Panc1 (cell line): ENCODE measurements around the gene SUPT20H. TPM values are rescaled to one million over a fixed set of nuclear protein-coding genes. Genes with fewer than 3 reads are reported as not detected.
"Not testable (repeated sequence)": the region's sequence is repeated elsewhere in the genome, so short reads cannot be mapped to it uniquely, and the experiment has no call there.

Experiments used
- ATAC-seq: fragments of 200-7000 bp; cut with Tn5 transposase; 2 replicates; pipeline ENCODE4 v1.9.1; 2020; ENCODE audit warnings: mild to moderate bottlenecking, moderate library complexity
- BruUV-seq: library from RNA; stranded (reverse); fragments of 400-500 nt; replicated peaks from 2 replicates; lab custom pipeline; 2021; lab: Mats Ljungman, UMichigan
- CTCF ChIA-PET: fragments of 300-600 bp; sonication (Branson Sonifier 250); formaldehyde crosslinking; loops from one replicate; lab custom pipeline; 2022; ENCODE audit warnings: antibody characterized with exemption; lab: Charles Lee
- POLR2A ChIA-PET: fragments of 300-600 bp; sonication (Branson Sonifier 250); formaldehyde crosslinking; loops from one replicate; lab custom pipeline; 2022; ENCODE audit warnings: antibody characterized with exemption; lab: Charles Lee
- DNase-seq: peaks from one replicate; pipeline ENCODE4 v3.0.0-alpha.2; 2010; ENCODE audit warnings: low read depth, low spot score
- H3K27ac ChIP-seq: 2 replicates; pipeline ENCODE4 v1.5.1; 2011; ENCODE audit warnings: mild to moderate bottlenecking, low read length, inconsistent platforms
- H3K27me3 ChIP-seq: fragments of 200-500 bp; sonication (Bioruptor generic); 2 replicates; pipeline ENCODE4 v1.6.0; 2014; ENCODE audit warnings: low read length, inconsistent platforms; ENCODE audit not compliant: control insufficient read depth, insufficient read depth
- H3K36me3 ChIP-seq: fragments of 200-500 bp; sonication (Bioruptor generic); 2 replicates; pipeline ENCODE4 v1.5.1; 2014; ENCODE audit warnings: inconsistent platforms, mild to moderate bottlenecking, low read length, moderate library complexity; ENCODE audit not compliant: control insufficient read depth, insufficient read depth
- H3K4me1 ChIP-seq: 2 replicates; pipeline ENCODE4 v1.5.1; 2011; ENCODE audit warnings: inconsistent platforms, mild to moderate bottlenecking, low read length, moderate library complexity; ENCODE audit not compliant: control insufficient read depth, insufficient read depth
- H3K4me3 ChIP-seq, 2 experiments: 2 replicates each; pipeline ENCODE4 v1.5.1; 2011 to 2012; ENCODE audit warnings: low read depth in 2 of 2, low read length in 2 of 2, mild to moderate bottlenecking in 2 of 2, inconsistent platforms in 1 of 2, moderate library complexity in 1 of 2
- H3K9me3 ChIP-seq: fragments of 200-500 bp; sonication (Bioruptor generic); 2 replicates; pipeline ENCODE4 v1.5.1; 2014; ENCODE audit warnings: low read depth, mild to moderate bottlenecking, inconsistent platforms, low read length, moderate library complexity; ENCODE audit not compliant: control insufficient read depth, insufficient read depth
- CTCF ChIP-seq: fragments of 450-650 bp; IDR thresholded peaks from 2 replicates; pipeline ENCODE4 v1.5.1; 2017; ENCODE audit warnings: mild to moderate bottlenecking
- POLR2AphosphoS5 ChIP-seq: IDR thresholded peaks from 2 replicates; pipeline ENCODE4 v1.6.1; 2012; ENCODE audit warnings: mild to moderate bottlenecking, low read depth, low read length, moderate library complexity
- REST ChIP-seq, 2 experiments: IDR thresholded peaks; 2 replicates each; pipeline ENCODE4 v1.6.1; 2011 to 2012; ENCODE audit warnings: low read depth in 2 of 2, control low read depth in 1 of 2, low read length in 1 of 2, mild to moderate bottlenecking in 1 of 2, moderate library complexity in 1 of 2; ENCODE audit not compliant: insufficient read depth in 1 of 2
- SIN3A ChIP-seq: IDR thresholded peaks from 2 replicates; pipeline ENCODE4 v1.6.1; 2012; ENCODE audit warnings: low read depth, mild to moderate bottlenecking, low read length, moderate library complexity, borderline replicate concordance; ENCODE audit not compliant: insufficient read depth
- TCF7L2 ChIP-seq: IDR thresholded peaks from 2 replicates; pipeline ENCODE4 v1.6.1; 2011; ENCODE audit warnings: mild to moderate bottlenecking, low read depth, low read length, inconsistent platforms
- in situ Hi-C: cut with HindIII; loops from 2 replicates; pipeline ENCODE4 v1.10.0; 2016; ENCODE audit warnings: low sequenced_read_pairs, low pct_unique_long_range_greater_than_20kb
- intact Hi-C: fragments of 100-400 bp; cut with micrococcal nuclease; formaldehyde crosslinking; loops from one replicate; pipeline ENCODE4 v1.10.0; 2022; ENCODE audit not compliant: unreplicated experiment
- total RNA-seq: library from RNA; stranded (reverse); gene quantifications from one replicate; pipeline ENCODE4 v1.2.1, GENCODE V29; 2021; ENCODE audit not compliant: unreplicated experiment

The SUPT20H gene
- total RNA-seq, 1 experiment from 2014 or later: 32.9 TPM

GRCh38 chr13:37059848-37060192, 332 bp upstream of the SUPT20H start:
- Histone ChIP-seq H3K27me3 (no peaks in the 10 kb centered on the region), H3K4me1 (no peaks in the 10 kb centered on the region; the same call in 1 of the 2 replicates), H3K4me3 (peak overlapping the region; percentile 81 to 90), H3K36me3 (no peaks in the 10 kb centered on the region), H3K27ac (peak overlapping the region; percentile 82), H3K9me3 (no peaks in the 10 kb centered on the region)
- no TSS peak for BruUV-seq
- ATAC-seq: peak; percentile 33
- ChIA-PET CTCF (no interaction called here), POLR2A (no interaction called here)
- intact Hi-C loops (no loop called here), in situ Hi-C loops (no loop called here)
- TF ChIP-seq POLR2AphosphoS5 (no peak), REST (IDR thresholded peaks at IDR 0.05; ENCODE audit: insufficient read depth in 1 of 2, low read depth in 2 of 2, low read length in 1 of 2) (no peak), TCF7L2 (no peak), CTCF (no peak), SIN3A (no peak)
- DNase-seq: no peak

- H3K27me3 ChIP-seq, POLR2A ChIA-PET, H3K27ac ChIP-seq, intact Hi-C loops, in situ Hi-C loops, ATAC-seq, H3K36me3 ChIP-seq, H3K4me3 ChIP-seq, CTCF ChIA-PET, BruUV-seq, H3K9me3 ChIP-seq, H3K4me1 ChIP-seq, DNase-seq: not testable (repeated sequence)
These were observed 3.3 kb downstream of the SUPT20H start for GRCh38 chr13:37056228-37056627.

GRCh38 chr13:37053111-37053510, 6.4 kb downstream of the SUPT20H start:
- H3K9me3 ChIP-seq, H3K4me1 ChIP-seq, DNase-seq, H3K4me3 ChIP-seq, CTCF ChIA-PET, H3K36me3 ChIP-seq, POLR2A ChIA-PET, in situ Hi-C loops, BruUV-seq, ATAC-seq, intact Hi-C loops, H3K27ac ChIP-seq, H3K27me3 ChIP-seq: not testable (repeated sequence)
